SK-N-SH treated with all-trans-retinoic acid at 6 μM for 48 hours (cell line): ENCODE measurements around the gene LGI1.

Source experiments
- ATAC-seq: fragments of 200-7000 bp; cut with Tn5 transposase; 3 replicates; pipeline ENCODE4 v1.9.1; 2020; ENCODE audit warnings: mild to moderate bottlenecking, moderate library complexity
- ARNTL ChIP-seq: fragments of 450-650 bp; formaldehyde crosslinking; IDR thresholded peaks from 2 replicates; pipeline ENCODE4 v1.5.0; 2020; ENCODE audit warnings: low read depth, mild to moderate bottlenecking, moderate library complexity, borderline replicate concordance
- BACH2 ChIP-seq: fragments of 250-450 bp; sonication (Bioruptor Pico); IDR thresholded peaks from 2 replicates; pipeline ENCODE4 v1.9.0; 2021; ENCODE audit warnings: mild to moderate bottlenecking, borderline replicate concordance
- CREB5 ChIP-seq: fragments of 250-450 bp; sonication (Bioruptor Pico); IDR thresholded peaks from 2 replicates; pipeline ENCODE4 v1.5.1; 2020; ENCODE audit warnings: low read depth, mild to moderate bottlenecking, moderate library complexity
- CSDC2 ChIP-seq: fragments of 250-450 bp; sonication (Bioruptor Pico); IDR thresholded peaks from 2 replicates; pipeline ENCODE4 v1.5.0; 2020; ENCODE audit warnings: mild to moderate bottlenecking, moderate library complexity
- CSRNP3 ChIP-seq: fragments of 250-450 bp; sonication (Bioruptor Pico); IDR thresholded peaks from 2 replicates; pipeline ENCODE4 v1.5.1; 2021; ENCODE audit warnings: mild to moderate bottlenecking, moderate library complexity
- ESRRG ChIP-seq: fragments of 250-450 bp; sonication (Bioruptor Pico); IDR thresholded peaks from 2 replicates; pipeline ENCODE4 v1.6.1; 2021; ENCODE audit warnings: mild to moderate bottlenecking
- GLIS3 ChIP-seq: fragments of 250-450 bp; sonication (Bioruptor Pico); IDR thresholded peaks from 2 replicates; pipeline ENCODE4 v1.5.0; 2020; ENCODE audit warnings: mild to moderate bottlenecking, moderate library complexity
- ISL1 ChIP-seq: fragments of 250-450 bp; sonication (Bioruptor Pico); IDR thresholded peaks from 2 replicates; pipeline ENCODE4 v2.1.2; 2022; ENCODE audit warnings: mild to moderate bottlenecking, moderate library complexity
- OSR1 ChIP-seq: fragments of 250-450 bp; sonication (Bioruptor Pico); IDR thresholded peaks from 2 replicates; pipeline ENCODE4 v1.8.0; 2022; ENCODE audit warnings: moderate library complexity, mild to moderate bottlenecking, inconsistent platforms
- POU6F1 ChIP-seq: fragments of 250-450 bp; sonication (Bioruptor Pico); IDR thresholded peaks from 2 replicates; pipeline ENCODE4 v1.8.0; 2021; ENCODE audit warnings: low read depth, mild to moderate bottlenecking, moderate library complexity, borderline replicate concordance
- PPARA ChIP-seq: fragments of 250-450 bp; sonication (Bioruptor Pico); IDR thresholded peaks from 2 replicates; pipeline ENCODE4 v1.5.0; 2020; ENCODE audit warnings: mild to moderate bottlenecking, borderline replicate concordance
- RARB ChIP-seq: fragments of 250-450 bp; sonication (Bioruptor Pico); IDR thresholded peaks from 2 replicates; pipeline ENCODE4 v1.8.0; 2021; ENCODE audit warnings: mild to moderate bottlenecking, moderate library complexity
- SNAI2 ChIP-seq: fragments of 250-450 bp; sonication (Bioruptor Pico); IDR thresholded peaks from 2 replicates; pipeline ENCODE4 v1.5.0; 2020; ENCODE audit warnings: mild to moderate bottlenecking, moderate library complexity
- TCF4 ChIP-seq: fragments of 250-450 bp; sonication (Bioruptor Pico); IDR thresholded peaks from 2 replicates; pipeline ENCODE4 v1.8.0; 2021; ENCODE audit warnings: mild to moderate bottlenecking, moderate library complexity, borderline replicate concordance
- TOX ChIP-seq: fragments of 250-450 bp; sonication (Bioruptor Pico); IDR thresholded peaks from 2 replicates; pipeline ENCODE4 v1.8.0; 2021; ENCODE audit warnings: mild to moderate bottlenecking, moderate library complexity, borderline replicate concordance
- TSHZ2 ChIP-seq: fragments of 250-450 bp; sonication (Bioruptor Pico); IDR thresholded peaks from 2 replicates; pipeline ENCODE4 v1.5.0; 2020; ENCODE audit warnings: mild to moderate bottlenecking, moderate library complexity
- ZC3H10 ChIP-seq: fragments of 250-450 bp; sonication (Bioruptor Pico); IDR thresholded peaks from 2 replicates; pipeline ENCODE4 v1.5.1; 2021; ENCODE audit warnings: mild to moderate bottlenecking, moderate library complexity
- ZFP3 ChIP-seq: fragments of 250-450 bp; sonication (Bioruptor Pico); IDR thresholded peaks from 2 replicates; pipeline ENCODE4 v1.5.0; 2020; ENCODE audit warnings: mild to moderate bottlenecking, moderate library complexity
- ZFP30 ChIP-seq: fragments of 450-650 bp; formaldehyde crosslinking; IDR thresholded peaks from 2 replicates; pipeline ENCODE4 v1.5.0; 2022; ENCODE audit warnings: mild to moderate bottlenecking, moderate library complexity
- ZNF565 ChIP-seq: fragments of 450-650 bp; formaldehyde crosslinking; conservative IDR thresholded peaks from 2 replicates; pipeline ENCODE4 v1.5.0; 2020; ENCODE audit warnings: low read depth, mild to moderate bottlenecking, moderate library complexity
- ZNF70 ChIP-seq: fragments of 450-650 bp; formaldehyde crosslinking; IDR thresholded peaks from 2 replicates; pipeline ENCODE4 v1.5.0; 2020; ENCODE audit warnings: mild to moderate bottlenecking, moderate library complexity
- ZNF8 ChIP-seq: fragments of 450-650 bp; formaldehyde crosslinking; IDR thresholded peaks from 2 replicates; pipeline ENCODE4 v1.5.0; 2020; ENCODE audit warnings: mild to moderate bottlenecking, moderate library complexity
- TF ChIP-seq, protein P1 (sequence below): fragments of 250-450 bp; sonication (Bioruptor Pico); IDR thresholded peaks from 2 replicates; pipeline ENCODE4 v1.8.0; 2020; ENCODE audit warnings: mild to moderate bottlenecking, moderate library complexity, borderline replicate concordance

LGI1 gene

DNA sequence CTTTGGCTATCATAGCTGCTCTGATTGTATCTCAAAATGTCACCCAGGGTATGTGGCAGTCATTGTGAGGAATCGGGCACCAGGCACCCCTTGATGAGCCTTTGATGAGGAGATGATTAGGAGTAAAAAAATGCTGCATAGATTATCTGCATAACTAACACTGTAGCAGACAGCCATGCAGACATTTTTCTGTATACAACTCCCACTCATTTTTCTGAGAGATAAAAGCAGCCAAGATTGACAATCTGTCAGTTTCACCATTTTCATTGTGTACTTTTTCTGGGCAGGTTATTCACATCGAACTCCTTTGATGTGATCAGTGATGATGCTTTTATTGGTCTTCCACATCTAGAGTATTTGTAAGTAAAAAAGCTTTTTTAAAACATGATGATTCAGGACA, 19.4 kb downstream of the LGI1 start:
- ATAC-seq, result no peak
- TF ChIP-seq ZNF8 (CRISPR knock-in tag), result no peak
- no peak for TF ChIP-seq ISL1 (CRISPR knock-in tag)
- TF ChIP-seq POU6F1 (CRISPR knock-in tag), result no peak
- TF ChIP-seq ZC3H10 (CRISPR knock-in tag), result no peak
- TF ChIP-seq ZFP3, result no peak
- TF ChIP-seq CSDC2 (CRISPR knock-in tag), result no peak
- TF ChIP-seq RARB (CRISPR knock-in tag), result no peak
- TF ChIP-seq ZNF70 (CRISPR knock-in tag), result no peak
- no peak for TF ChIP-seq TCF4 (CRISPR knock-in tag)
- TF ChIP-seq GLIS3, result no peak
- TF ChIP-seq ZFP30 (CRISPR knock-in tag), result no peak
- TF ChIP-seq BACH2 (CRISPR knock-in tag), result no peak
- TF ChIP-seq, protein P1, sequence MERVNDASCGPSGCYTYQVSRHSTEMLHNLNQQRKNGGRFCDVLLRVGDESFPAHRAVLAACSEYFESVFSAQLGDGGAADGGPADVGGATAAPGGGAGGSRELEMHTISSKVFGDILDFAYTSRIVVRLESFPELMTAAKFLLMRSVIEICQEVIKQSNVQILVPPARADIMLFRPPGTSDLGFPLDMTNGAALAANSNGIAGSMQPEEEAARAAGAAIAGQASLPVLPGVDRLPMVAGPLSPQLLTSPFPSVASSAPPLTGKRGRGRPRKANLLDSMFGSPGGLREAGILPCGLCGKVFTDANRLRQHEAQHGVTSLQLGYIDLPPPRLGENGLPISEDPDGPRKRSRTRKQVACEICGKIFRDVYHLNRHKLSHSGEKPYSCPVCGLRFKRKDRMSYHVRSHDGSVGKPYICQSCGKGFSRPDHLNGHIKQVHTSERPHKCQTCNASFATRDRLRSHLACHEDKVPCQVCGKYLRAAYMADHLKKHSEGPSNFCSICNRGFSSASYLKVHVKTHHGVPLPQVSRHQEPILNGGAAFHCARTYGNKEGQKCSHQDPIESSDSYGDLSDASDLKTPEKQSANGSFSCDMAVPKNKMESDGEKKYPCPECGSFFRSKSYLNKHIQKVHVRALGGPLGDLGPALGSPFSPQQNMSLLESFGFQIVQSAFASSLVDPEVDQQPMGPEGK (CRISPR knock-in tag), result no peak
- no peak for TF ChIP-seq TOX (CRISPR knock-in tag)
- TF ChIP-seq CSRNP3 (CRISPR knock-in tag), result no peak
- no peak for TF ChIP-seq OSR1 (CRISPR knock-in tag)
- no peak for TF ChIP-seq ARNTL
- TF ChIP-seq SNAI2 (CRISPR knock-in tag), result no peak
- no peak for TF ChIP-seq PPARA (CRISPR knock-in tag)
- TF ChIP-seq TSHZ2 (CRISPR knock-in tag), result no peak

DNA sequence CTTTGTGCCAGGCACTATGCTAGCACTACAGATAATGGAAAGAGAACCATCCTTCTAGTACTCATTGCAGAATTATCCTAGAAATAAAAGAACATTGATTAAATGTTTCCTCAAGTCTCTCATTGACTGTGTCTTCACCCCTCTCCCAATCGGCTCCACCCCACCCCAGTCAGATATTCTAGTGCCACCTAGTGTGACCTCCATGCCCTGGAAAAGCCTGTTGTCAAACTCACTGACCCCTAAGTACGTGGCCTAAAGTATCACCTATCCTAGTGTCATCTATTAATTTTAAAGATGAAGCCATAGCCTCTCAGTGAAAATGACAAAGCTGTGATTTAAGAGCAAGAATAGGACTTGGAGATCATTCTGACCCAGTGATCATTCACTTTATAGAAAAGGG, 26.3 kb downstream of the LGI1 start:
- no peak for ATAC-seq
- TF ChIP-seq RARB (CRISPR knock-in tag) (no peak), ZFP3 (no peak), CSDC2 (CRISPR knock-in tag) (no peak), ISL1 (CRISPR knock-in tag) (no peak), ZNF8 (CRISPR knock-in tag) (no peak), POU6F1 (CRISPR knock-in tag) (no peak), CSRNP3 (CRISPR knock-in tag) (no peak), ZC3H10 (CRISPR knock-in tag) (no peak), OSR1 (CRISPR knock-in tag) (no peak), ESRRG (CRISPR knock-in tag) (no peak), BACH2 (CRISPR knock-in tag) (no peak), ZFP30 (CRISPR knock-in tag) (no peak), ZNF565 (CRISPR knock-in tag) (no peak), SNAI2 (CRISPR knock-in tag) (no peak), ARNTL (no peak), ZNF70 (CRISPR knock-in tag) (no peak), TCF4 (CRISPR knock-in tag) (no peak), GLIS3 (no peak), CREB5 (no peak)
- TF ChIP-seq, protein P1 (CRISPR knock-in tag), result no peak
